GM12878 (cell line): ENCODE measurements around the gene PCBP1. TPM values are rescaled to one million over a fixed set of nuclear protein-coding genes. Genes with fewer than 3 reads are reported as not detected.
A peak's percentile ranks its signal among the peaks of the same experiment; 100 is the strongest.

ENCODE experiments used
- ATAC-seq: fragments of 200-7000 bp; cut with Tn5 transposase; 3 replicates; pipeline ENCODE4 v1.9.1; 2020; ENCODE audit warnings: mild to moderate bottlenecking, moderate library complexity
- BruUV-seq: library from RNA; stranded (reverse); fragments of 400-500 nt; replicated peaks from 2 replicates; lab custom pipeline; 2021; lab: Mats Ljungman, UMichigan
- CTCF ChIA-PET: fragments of 300-600 bp; sonication (Branson Sonifier 250); formaldehyde crosslinking; extraction: SDS; loops from one replicate; lab custom pipeline; 2021; ENCODE audit warnings: inconsistent platforms; lab: Yijun Ruan, JAX
- POLR2A ChIA-PET: fragments of 350-600 bp; formaldehyde crosslinking; extraction: SDS; loops from one replicate; lab custom pipeline; 2021; ENCODE audit warnings: inconsistent platforms; lab: Charles Lee
- RAD21 ChIA-PET: fragments of 300-600 bp; sonication (Branson Sonifier 250); formaldehyde crosslinking; loops from one replicate; lab custom pipeline; 2023; ENCODE audit warnings: antibody characterized with exemption; ENCODE audit not compliant: unreplicated experiment; lab: Charles Lee
- SMC1A ChIA-PET: fragments of 300-600 bp; sonication (Branson Sonifier 250); formaldehyde crosslinking; loops from one replicate; lab custom pipeline; 2023; ENCODE audit not compliant: unreplicated experiment, uncharacterized antibody; lab: Charles Lee
- DNase-seq: peaks from one replicate; pipeline ENCODE4 v3.0.0-alpha.2; 2011; ENCODE audit warnings: low read depth, low spot score
- FAIRE-seq: peaks from 3 replicates; lab custom pipeline; 2011; peaks lifted over from hg19 to GRCh38; lab: Jason Lieb, UNC
- H2AFZ ChIP-seq: 2 replicates; pipeline ENCODE4 v1.6.0; 2011; ENCODE audit warnings: low read depth, low read length, control low read depth; ENCODE audit not compliant: control insufficient read depth
- H3K27ac ChIP-seq: 2 replicates; pipeline ENCODE4 v1.5.1; 2011; ENCODE audit warnings: control low read depth; ENCODE audit not compliant: control insufficient read depth, insufficient read depth
- H3K27me3 ChIP-seq, 2 experiments: replicated peaks in 1 of 2; 2 replicates each; pipeline versions ENCODE4 v1.6.0 to v1.6.1; 2011; ENCODE audit warnings: low read length in 1 of 2; ENCODE audit not compliant: control insufficient read depth in 2 of 2, insufficient read depth in 2 of 2
- H3K36me3 ChIP-seq, 2 experiments: 2 replicates each; pipeline ENCODE4 v1.5.1; 2011; ENCODE audit warnings: low read length in 1 of 2; ENCODE audit not compliant: control insufficient read depth in 2 of 2, insufficient read depth in 2 of 2
- H3K4me1 ChIP-seq: 2 replicates; pipeline ENCODE4 v1.6.1; 2011; ENCODE audit warnings: mild to moderate bottlenecking, low read length, moderate library complexity, mixed read lengths; ENCODE audit not compliant: control insufficient read depth, insufficient read depth
- H3K4me2 ChIP-seq: 2 replicates; pipeline ENCODE4 v1.6.0; 2011; ENCODE audit warnings: control low read depth; ENCODE audit not compliant: control insufficient read depth, insufficient read depth
- H3K4me3 ChIP-seq: fragments of 200-600 bp; sonication (generic); 2 replicates; pipeline ENCODE4 v1.5.1; 2016
- H3K79me2 ChIP-seq: 2 replicates; pipeline ENCODE4 v1.6.0; 2011; ENCODE audit warnings: low read length; ENCODE audit not compliant: control insufficient read depth, insufficient read depth
- H3K9ac ChIP-seq: 2 replicates; pipeline ENCODE4 v1.8.0; 2011; ENCODE audit warnings: low read length, control low read depth, mixed read lengths; ENCODE audit not compliant: control insufficient read depth, insufficient read depth
- H3K9me3 ChIP-seq: replicated peaks from 3 replicates; pipeline ENCODE4 v1.5.1; 2011; ENCODE audit warnings: mild to moderate bottlenecking, low read length; ENCODE audit not compliant: control insufficient read depth, insufficient read depth
- H4K20me1 ChIP-seq: 2 replicates; pipeline ENCODE4 v1.6.0; 2011; ENCODE audit not compliant: control insufficient read depth, insufficient read depth
- CBFB ChIP-seq: IDR thresholded peaks from 2 replicates; pipeline ENCODE4 v1.6.1; 2016; ENCODE audit warnings: antibody characterized with exemption, low read depth
- CHD4 ChIP-seq: fragments of 200-600 bp; sonication (generic); IDR thresholded peaks from 2 replicates; pipeline ENCODE4 v1.6.1; 2016; ENCODE audit warnings: mild to moderate bottlenecking
- GABPA ChIP-seq: IDR thresholded peaks from 2 replicates; pipeline ENCODE4 v1.6.1; 2014; ENCODE audit warnings: antibody characterized with exemption, low read depth, mild to moderate bottlenecking, inconsistent platforms
- HDAC2 ChIP-seq: fragments of 200-600 bp; sonication (generic); IDR thresholded peaks from 2 replicates; pipeline ENCODE4 v1.6.1; 2017
- IKZF2 ChIP-seq, 2 experiments: fragments of 450-650 bp; IDR thresholded peaks; 2 replicates each; pipeline ENCODE4 v1.6.1; 2017; ENCODE audit warnings: mild to moderate bottlenecking in 2 of 2, moderate library complexity in 2 of 2
- KDM1A ChIP-seq: fragments of 200-600 bp; sonication (generic); IDR thresholded peaks from 2 replicates; pipeline ENCODE4 v1.6.1; 2016; ENCODE audit warnings: borderline replicate concordance
- MYC ChIP-seq: IDR thresholded peaks from 2 replicates; pipeline ENCODE4 v1.6.1; 2011; ENCODE audit warnings: mild to moderate bottlenecking, low read length, moderate library complexity, inconsistent platforms; ENCODE audit not compliant: insufficient read depth, insufficient replicate concordance, insufficient read length, severe bottlenecking
- NR2C2 ChIP-seq: IDR thresholded peaks from 2 replicates; pipeline ENCODE4 v1.6.1; 2011; ENCODE audit warnings: borderline replicate concordance, low read depth; ENCODE audit not compliant: control insufficient read depth, insufficient read length
- POU2F2 ChIP-seq: IDR thresholded peaks from 3 replicates; pipeline ENCODE4 v1.6.1; 2011; ENCODE audit warnings: low read depth, mild to moderate bottlenecking, low read length, borderline replicate concordance
- RB1 ChIP-seq: fragments of 450-650 bp; formaldehyde crosslinking; IDR thresholded peaks from 2 replicates; pipeline ENCODE4 v1.6.1; 2017; ENCODE audit warnings: mild to moderate bottlenecking, borderline replicate concordance
- RBBP5 ChIP-seq: fragments of 200-600 bp; sonication (generic); conservative IDR thresholded peaks from 2 replicates; pipeline ENCODE4 v1.6.1; 2016
- SIX5 ChIP-seq: IDR thresholded peaks from 2 replicates; pipeline ENCODE4 v1.6.1; 2011; ENCODE audit warnings: mild to moderate bottlenecking, low read depth, low read length, moderate library complexity; ENCODE audit not compliant: severe bottlenecking
- SPI1 ChIP-seq: IDR thresholded peaks from 2 replicates; pipeline ENCODE4 v1.6.1; 2011; ENCODE audit warnings: low read depth, mild to moderate bottlenecking, low read length, moderate library complexity, borderline replicate concordance; ENCODE audit not compliant: insufficient read depth
- SRF ChIP-seq, 2 experiments: IDR thresholded peaks; 2 replicates each; pipeline ENCODE4 v1.6.1; 2011; ENCODE audit warnings: low read depth in 2 of 2, low read length in 2 of 2, mild to moderate bottlenecking in 1 of 2, moderate library complexity in 1 of 2
- TCF3 ChIP-seq: IDR thresholded peaks from 2 replicates; pipeline ENCODE4 v1.6.1; 2012; ENCODE audit warnings: low read depth, mild to moderate bottlenecking, low read length, borderline replicate concordance; ENCODE audit not compliant: insufficient read depth
- in situ Hi-C: fragments of 300-500 bp; cut with MboI; formaldehyde crosslinking; loops from 9 replicates; pipeline ENCODE4 v1.14.3; 2018; ENCODE audit warnings: mixed read lengths
- intact Hi-C: fragments of 100-400 bp; cut with micrococcal nuclease; formaldehyde crosslinking; loops from one replicate; pipeline ENCODE4 v1.14.2; 2022; ENCODE audit not compliant: unreplicated experiment
- polyA plus RNA-seq, 11 experiments: library from polyadenylated mRNA; depleted of rRNA in 4 of 11; unstranded in 6 of 11; stranded (reverse) in 5 of 11; fragments of >200 nt; fragmentation: Nextera tagmentation in 4 of 11; fragmentation: Illumina TruSeq in 1 of 11; extraction: Ambion mirVana in 4 of 11; extraction: Trizol in 1 of 11; gene quantifications; 1 replicate in 1 of 11; 2 replicates in 10 of 11; pipeline versions ENCODE4 v1.2.1 to v1.2.3, GENCODE V29; 2011 to 2016; ENCODE audit warnings: inconsistent platforms in 2 of 11, missing spikeins in 2 of 11, low read depth in 1 of 11
- total RNA-seq, 4 experiments: library from RNA; depleted of rRNA in 3 of 4; stranded (reverse); fragments of >200 nt in 3 of 4; fragmentation: Illumina TruSeq in 1 of 4; extraction: Trizol in 1 of 4; gene quantifications; 2 replicates each; pipeline versions ENCODE4 v1.2.1 to v1.2.3, GENCODE V29; 2013 to 2021
- TF ChIP-seq, protein P1 (sequence below): fragments of 450-650 bp; conservative IDR thresholded peaks from 2 replicates; pipeline ENCODE4 v1.6.1; 2017; ENCODE audit warnings: mild to moderate bottlenecking, moderate library complexity
- TF ChIP-seq, protein P2 (sequence below): fragments of 450-650 bp; IDR thresholded peaks from 2 replicates; pipeline ENCODE4 v1.6.1; 2017; ENCODE audit warnings: mild to moderate bottlenecking, moderate library complexity
- TF ChIP-seq, protein P3 (sequence below): IDR thresholded peaks from 2 replicates; pipeline ENCODE4 v1.6.1; 2012; ENCODE audit warnings: low read depth, low read length, improper control_type of control experiment

Gene PCBP1
- total and polyA plus RNA-seq, 10 of the 15 experiments (the other 5 are each of a cell fraction or from before 2014, with no cell fraction given): 24.4 to 494 (median 130) TPM

DNA sequence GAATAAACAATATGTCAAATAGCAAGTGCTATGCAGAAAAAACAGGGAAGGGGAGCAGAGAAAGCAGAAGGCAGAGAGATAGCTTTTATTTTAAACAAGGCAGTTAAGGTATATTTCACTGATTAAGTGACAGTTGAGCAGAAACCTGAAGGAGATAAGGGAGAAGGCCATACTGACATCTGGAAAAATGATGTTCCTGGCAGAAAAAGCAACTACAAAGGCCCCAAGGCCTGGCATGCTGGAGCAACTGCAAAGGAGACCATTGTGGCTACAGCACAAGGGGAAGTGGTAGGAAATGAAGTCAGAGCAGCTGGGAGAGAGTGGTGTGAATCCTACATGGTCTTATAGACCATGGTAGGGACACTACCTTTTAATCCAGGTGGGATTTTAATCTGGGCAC, 8.9 kb upstream of the PCBP1 start:
- H3K36me3 ChIP-seq: peaks cover 7 to 36% of the 10 kb centered on the region in 2 experiments
- peaks cover 12% of the 10 kb centered on the region for H3K4me1 ChIP-seq
- no TSS peak for BruUV-seq
- intact Hi-C loops: no loop called here
- peak overlapping the region; percentile 32; the same call in 1 of the 2 replicates for H3K27ac ChIP-seq
- ChIA-PET RAD21 (interaction anchor here (0.9 to 9.0 kb wide), 2 partner anchors 9 to 165 kb away, joined by 3 to 86 read pairs; partner anchors contain the start of gene MXD1), SMC1A (interaction anchor here (1.0 to 9.8 kb wide), 5 partner anchors 7 to 164 kb away, joined by 3 to 170 read pairs (median 3); partner anchors contain the start of gene MXD1), CTCF (interaction anchor here (0.6 to 8.6 kb wide), 5 partner anchors 8 to 434 kb away, joined by 3 to 119 read pairs (median 4); no protein-coding TSS in a partner anchor), POLR2A (interaction anchor here (0.6 to 9.0 kb wide), 4 partner anchors 8 to 497 kb away, joined by 3 to 119 read pairs (median 4); partner anchors contain the start of gene MXD1)
- peaks cover 25% of the 10 kb centered on the region for H3K79me2 ChIP-seq
- H3K27me3 ChIP-seq: no peaks in the 10 kb centered on the region
- ATAC-seq (peak; percentile 30; the same call in 1 of the 3 replicates), DNase-seq (no peak), FAIRE-seq (no peak)
- no peak overlapping the region for H3K9ac ChIP-seq
- no peak overlapping the region for H3K4me3 ChIP-seq
- in situ Hi-C loops: no loop called here
- H3K9me3 ChIP-seq: no peaks in the 10 kb centered on the region
- no peak overlapping the region for H2AFZ ChIP-seq
- 0 out of 2 replicates have a peak overlapping the region, but pooled peaks have one; percentile 32 for H3K4me2 ChIP-seq
- no peaks in the 10 kb centered on the region for H4K20me1 ChIP-seq
- TF ChIP-seq CBFB (no peak), NR2C2 (no peak), IKZF2 (IDR thresholded peaks at IDR 0.05) (peak in 1 of 2 experiments; percentile 35; a peak in 2 of 4 replicates), CHD4 (no peak), POU2F2 (no peak), SIX5 (no peak), HDAC2 (no peak), KDM1A (no peak), SPI1 (peak; percentile 79; the same call in 1 of the 2 replicates), MYC (no peak), RB1 (no peak), TCF3 (no peak), RBBP5 (no peak), GABPA (no peak), SRF (IDR thresholded peaks at IDR 0.05; ENCODE audit: low read depth in 2 of 2, low read length in 2 of 2) (no peak)
- TF ChIP-seq, protein P1, sequence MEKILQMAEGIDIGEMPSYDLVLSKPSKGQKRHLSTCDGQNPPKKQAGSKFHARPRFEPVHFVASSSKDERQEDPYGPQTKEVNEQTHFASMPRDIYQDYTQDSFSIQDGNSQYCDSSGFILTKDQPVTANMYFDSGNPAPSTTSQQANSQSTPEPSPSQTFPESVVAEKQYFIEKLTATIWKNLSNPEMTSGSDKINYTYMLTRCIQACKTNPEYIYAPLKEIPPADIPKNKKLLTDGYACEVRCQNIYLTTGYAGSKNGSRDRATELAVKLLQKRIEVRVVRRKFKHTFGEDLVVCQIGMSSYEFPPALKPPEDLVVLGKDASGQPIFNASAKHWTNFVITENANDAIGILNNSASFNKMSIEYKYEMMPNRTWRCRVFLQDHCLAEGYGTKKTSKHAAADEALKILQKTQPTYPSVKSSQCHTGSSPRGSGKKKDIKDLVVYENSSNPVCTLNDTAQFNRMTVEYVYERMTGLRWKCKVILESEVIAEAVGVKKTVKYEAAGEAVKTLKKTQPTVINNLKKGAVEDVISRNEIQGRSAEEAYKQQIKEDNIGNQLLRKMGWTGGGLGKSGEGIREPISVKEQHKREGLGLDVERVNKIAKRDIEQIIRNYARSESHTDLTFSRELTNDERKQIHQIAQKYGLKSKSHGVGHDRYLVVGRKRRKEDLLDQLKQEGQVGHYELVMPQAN: no peak
- TF ChIP-seq, protein P2, sequence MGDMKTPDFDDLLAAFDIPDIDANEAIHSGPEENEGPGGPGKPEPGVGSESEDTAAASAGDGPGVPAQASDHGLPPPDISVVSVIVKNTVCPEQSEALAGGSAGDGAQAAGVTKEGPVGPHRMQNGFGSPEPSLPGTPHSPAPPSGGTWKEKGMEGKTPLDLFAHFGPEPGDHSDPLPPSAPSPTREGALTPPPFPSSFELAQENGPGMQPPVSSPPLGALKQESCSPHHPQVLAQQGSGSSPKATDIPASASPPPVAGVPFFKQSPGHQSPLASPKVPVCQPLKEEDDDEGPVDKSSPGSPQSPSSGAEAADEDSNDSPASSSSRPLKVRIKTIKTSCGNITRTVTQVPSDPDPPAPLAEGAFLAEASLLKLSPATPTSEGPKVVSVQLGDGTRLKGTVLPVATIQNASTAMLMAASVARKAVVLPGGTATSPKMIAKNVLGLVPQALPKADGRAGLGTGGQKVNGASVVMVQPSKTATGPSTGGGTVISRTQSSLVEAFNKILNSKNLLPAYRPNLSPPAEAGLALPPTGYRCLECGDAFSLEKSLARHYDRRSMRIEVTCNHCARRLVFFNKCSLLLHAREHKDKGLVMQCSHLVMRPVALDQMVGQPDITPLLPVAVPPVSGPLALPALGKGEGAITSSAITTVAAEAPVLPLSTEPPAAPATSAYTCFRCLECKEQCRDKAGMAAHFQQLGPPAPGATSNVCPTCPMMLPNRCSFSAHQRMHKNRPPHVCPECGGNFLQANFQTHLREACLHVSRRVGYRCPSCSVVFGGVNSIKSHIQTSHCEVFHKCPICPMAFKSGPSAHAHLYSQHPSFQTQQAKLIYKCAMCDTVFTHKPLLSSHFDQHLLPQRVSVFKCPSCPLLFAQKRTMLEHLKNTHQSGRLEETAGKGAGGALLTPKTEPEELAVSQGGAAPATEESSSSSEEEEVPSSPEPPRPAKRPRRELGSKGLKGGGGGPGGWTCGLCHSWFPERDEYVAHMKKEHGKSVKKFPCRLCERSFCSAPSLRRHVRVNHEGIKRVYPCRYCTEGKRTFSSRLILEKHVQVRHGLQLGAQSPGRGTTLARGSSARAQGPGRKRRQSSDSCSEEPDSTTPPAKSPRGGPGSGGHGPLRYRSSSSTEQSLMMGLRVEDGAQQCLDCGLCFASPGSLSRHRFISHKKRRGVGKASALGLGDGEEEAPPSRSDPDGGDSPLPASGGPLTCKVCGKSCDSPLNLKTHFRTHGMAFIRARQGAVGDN: 0 out of 2 replicates have a peak, but pooled peaks have one; percentile 28
- TF ChIP-seq, protein P3, sequence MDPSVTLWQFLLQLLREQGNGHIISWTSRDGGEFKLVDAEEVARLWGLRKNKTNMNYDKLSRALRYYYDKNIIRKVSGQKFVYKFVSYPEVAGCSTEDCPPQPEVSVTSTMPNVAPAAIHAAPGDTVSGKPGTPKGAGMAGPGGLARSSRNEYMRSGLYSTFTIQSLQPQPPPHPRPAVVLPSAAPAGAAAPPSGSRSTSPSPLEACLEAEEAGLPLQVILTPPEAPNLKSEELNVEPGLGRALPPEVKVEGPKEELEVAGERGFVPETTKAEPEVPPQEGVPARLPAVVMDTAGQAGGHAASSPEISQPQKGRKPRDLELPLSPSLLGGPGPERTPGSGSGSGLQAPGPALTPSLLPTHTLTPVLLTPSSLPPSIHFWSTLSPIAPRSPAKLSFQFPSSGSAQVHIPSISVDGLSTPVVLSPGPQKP: no peak
